H1 (cell line): ENCODE data around the gene RILPL2.

ENCODE experiments used
- ASH2L ChIP-seq: fragments of 200-600, 300-600 bp; sonication (generic); IDR thresholded peaks from one replicate; pipeline ENCODE4 v1.7.1; 2017; ENCODE audit warnings: low read length
- POLR2A ChIP-seq, 2 experiments: IDR thresholded peaks; 1 replicate in 1 of 2; 2 replicates in 1 of 2; pipeline ENCODE4 v1.6.1; 2011; ENCODE audit warnings: low read depth in 2 of 2, low read length in 2 of 2, mild to moderate bottlenecking in 2 of 2; ENCODE audit errors: control extremely low read depth in 1 of 2
- YY1 ChIP-seq: IDR thresholded peaks from 2 replicates; pipeline ENCODE4 v1.6.1; 2011; ENCODE audit warnings: low read depth, mild to moderate bottlenecking, low read length
- TF ChIP-seq, protein P1 (sequence below), 3 experiments: IDR thresholded peaks; 1 replicate in 2 of 3; 2 replicates in 1 of 3; pipeline versions ENCODE4 v1.5.1 to v1.6.1; 2011; ENCODE audit warnings: low read length in 3 of 3, mild to moderate bottlenecking in 3 of 3, inconsistent platforms in 2 of 3, low read depth in 1 of 3, moderate library complexity in 1 of 3; ENCODE audit not compliant: insufficient read depth in 1 of 3; ENCODE audit errors: control extremely low read depth in 1 of 3

DNA sequence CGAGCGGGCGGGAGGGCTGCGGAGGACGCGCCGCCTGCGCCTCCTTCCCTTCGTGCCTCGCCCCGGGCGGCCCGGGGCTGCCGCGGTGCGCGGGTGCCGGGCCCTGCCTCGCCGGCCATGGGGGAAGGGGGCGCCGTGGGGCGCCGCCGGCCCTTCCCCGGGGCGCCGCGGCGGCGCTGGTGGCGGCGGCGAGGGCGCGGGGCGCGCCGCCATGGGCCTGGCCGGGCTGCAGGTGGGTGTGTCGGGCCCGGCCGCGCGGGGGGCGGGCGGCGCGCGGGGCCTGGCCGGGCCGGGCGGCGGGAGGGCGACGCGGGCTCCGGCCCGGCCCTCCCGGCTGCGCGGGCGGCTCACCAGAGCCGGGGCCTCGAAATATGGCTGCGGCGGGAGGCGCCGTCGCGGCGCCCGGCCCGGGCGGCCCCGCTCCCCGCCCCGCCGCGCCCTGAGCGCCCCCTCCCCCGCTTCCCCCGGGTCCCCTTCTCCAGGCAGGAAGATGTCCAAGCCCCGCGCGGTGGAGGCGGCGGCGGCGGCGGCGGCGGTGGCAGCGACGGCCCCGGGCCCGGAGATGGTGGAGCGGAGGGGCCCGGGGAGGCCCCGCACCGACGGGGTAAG lies 47.4 kb downstream of the RILPL2 start:
- TF ChIP-seq POLR2A (IDR thresholded peaks at IDR 0.05; ENCODE audit: control extremely low read depth in 1 of 2, low read depth in 2 of 2, low read length in 2 of 2) (no peak), ASH2L (no peak), YY1 (no peak)
- TF ChIP-seq, protein P1, sequence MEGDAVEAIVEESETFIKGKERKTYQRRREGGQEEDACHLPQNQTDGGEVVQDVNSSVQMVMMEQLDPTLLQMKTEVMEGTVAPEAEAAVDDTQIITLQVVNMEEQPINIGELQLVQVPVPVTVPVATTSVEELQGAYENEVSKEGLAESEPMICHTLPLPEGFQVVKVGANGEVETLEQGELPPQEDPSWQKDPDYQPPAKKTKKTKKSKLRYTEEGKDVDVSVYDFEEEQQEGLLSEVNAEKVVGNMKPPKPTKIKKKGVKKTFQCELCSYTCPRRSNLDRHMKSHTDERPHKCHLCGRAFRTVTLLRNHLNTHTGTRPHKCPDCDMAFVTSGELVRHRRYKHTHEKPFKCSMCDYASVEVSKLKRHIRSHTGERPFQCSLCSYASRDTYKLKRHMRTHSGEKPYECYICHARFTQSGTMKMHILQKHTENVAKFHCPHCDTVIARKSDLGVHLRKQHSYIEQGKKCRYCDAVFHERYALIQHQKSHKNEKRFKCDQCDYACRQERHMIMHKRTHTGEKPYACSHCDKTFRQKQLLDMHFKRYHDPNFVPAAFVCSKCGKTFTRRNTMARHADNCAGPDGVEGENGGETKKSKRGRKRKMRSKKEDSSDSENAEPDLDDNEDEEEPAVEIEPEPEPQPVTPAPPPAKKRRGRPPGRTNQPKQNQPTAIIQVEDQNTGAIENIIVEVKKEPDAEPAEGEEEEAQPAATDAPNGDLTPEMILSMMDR (IDR thresholded peaks at IDR 0.05; ENCODE audit: control extremely low read depth in 1 of 3, insufficient read depth in 1 of 3, low read depth in 1 of 3, low read length in 3 of 3) = no peak
